Tibial nerve (tissue), 4 donors: ENCODE data around the gene UQCC3.

Source experiments
- EP300 ChIP-seq, 2 donors: sonication (generic); formaldehyde crosslinking; IDR thresholded peaks; one replicate each; pipeline ENCODE4 v1.6.1; 2017; ENCODE audit warnings: antibody characterized with exemption in 2 of 2, mild to moderate bottlenecking in 1 of 2
- TF ChIP-seq, protein P1 (sequence below), 5 experiments: fragments of 200-600 bp in 3 of 5; fragments of 450-650 bp in 2 of 5; sonication (generic) in 3 of 5; IDR thresholded peaks; one replicate each; pipeline ENCODE4 v1.5.1; 2016 to 2019; ENCODE audit warnings: antibody characterized with exemption in 5 of 5, mild to moderate bottlenecking in 3 of 5, moderate library complexity in 2 of 5

DNA sequence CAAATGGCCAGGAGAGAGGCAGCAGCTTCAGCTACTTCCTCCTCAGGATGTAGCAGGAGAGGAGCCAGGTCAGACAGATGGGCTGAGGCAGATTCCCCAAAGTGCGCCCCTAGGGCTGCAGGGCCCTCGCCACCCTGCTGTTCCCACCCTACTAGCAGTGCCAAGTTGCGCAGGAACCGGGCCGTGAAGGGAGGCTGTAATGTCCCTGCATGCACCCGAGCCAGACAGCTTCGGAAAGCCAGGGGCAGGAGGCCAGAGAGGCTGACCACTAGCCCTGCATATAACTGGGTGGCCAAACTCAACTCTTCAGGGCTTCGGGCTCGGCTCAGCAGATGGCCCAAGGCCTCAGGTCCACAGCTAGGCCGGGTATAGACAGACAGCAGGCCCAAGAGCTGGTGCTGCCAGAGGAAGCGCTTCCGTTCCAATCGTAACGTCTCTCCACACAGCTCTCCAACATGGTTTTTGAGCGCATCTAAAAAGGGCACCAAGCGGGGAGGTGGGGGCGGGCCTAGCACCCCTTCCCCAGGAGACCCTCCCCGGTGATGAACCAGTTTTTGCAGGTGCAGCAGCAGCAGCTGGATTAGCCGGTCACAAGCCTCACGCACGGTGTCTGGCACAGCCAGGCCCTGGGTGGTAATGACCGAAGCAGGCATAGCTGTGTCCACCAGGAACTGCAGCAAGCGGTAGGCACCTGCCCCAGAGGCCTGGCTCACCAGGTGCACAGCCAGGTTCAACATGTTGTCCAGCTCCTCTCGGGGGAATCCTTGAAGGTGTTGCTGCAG lies 23.1 kb upstream of the UQCC3 start:
- TF ChIP-seq, protein P1, sequence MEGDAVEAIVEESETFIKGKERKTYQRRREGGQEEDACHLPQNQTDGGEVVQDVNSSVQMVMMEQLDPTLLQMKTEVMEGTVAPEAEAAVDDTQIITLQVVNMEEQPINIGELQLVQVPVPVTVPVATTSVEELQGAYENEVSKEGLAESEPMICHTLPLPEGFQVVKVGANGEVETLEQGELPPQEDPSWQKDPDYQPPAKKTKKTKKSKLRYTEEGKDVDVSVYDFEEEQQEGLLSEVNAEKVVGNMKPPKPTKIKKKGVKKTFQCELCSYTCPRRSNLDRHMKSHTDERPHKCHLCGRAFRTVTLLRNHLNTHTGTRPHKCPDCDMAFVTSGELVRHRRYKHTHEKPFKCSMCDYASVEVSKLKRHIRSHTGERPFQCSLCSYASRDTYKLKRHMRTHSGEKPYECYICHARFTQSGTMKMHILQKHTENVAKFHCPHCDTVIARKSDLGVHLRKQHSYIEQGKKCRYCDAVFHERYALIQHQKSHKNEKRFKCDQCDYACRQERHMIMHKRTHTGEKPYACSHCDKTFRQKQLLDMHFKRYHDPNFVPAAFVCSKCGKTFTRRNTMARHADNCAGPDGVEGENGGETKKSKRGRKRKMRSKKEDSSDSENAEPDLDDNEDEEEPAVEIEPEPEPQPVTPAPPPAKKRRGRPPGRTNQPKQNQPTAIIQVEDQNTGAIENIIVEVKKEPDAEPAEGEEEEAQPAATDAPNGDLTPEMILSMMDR (IDR thresholded peaks at IDR 0.05), result no peak
- TF ChIP-seq EP300 (IDR thresholded peaks at IDR 0.05), result no peak
